ENCODE results near the gene MAB21L1. TPM values are rescaled to one million over a fixed set of nuclear protein-coding genes. Genes with fewer than 3 reads are reported as not detected.

Gene MAB21L1
- total and polyA plus RNA-seq, 12 donors = 0.06 to 7.0 (median 2.3) TPM; not detected in 1

- Histone ChIP-seq H3K27me3 (no peaks in the 10 kb centered on the region), H3K4me3 (no peak overlapping the region), H3K4me1 (replicated peaks in 1 of 2) (no peaks in the 10 kb centered on the region), H3K9me3 (replicated peaks in 1 of 3) (no peaks in the 10 kb centered on the region), H3K27ac (no peak overlapping the region), H3K36me3 (replicated peaks in 1 of 2) (no peaks in the 10 kb centered on the region)
- DNase-seq = no peak
- intact Hi-C loops (cut with DNase I) = no loop called here
- 88 to 93% (median 90%) methylated on average over 1 of the region's 1 CpG for WGBS, 4 donors
- TF ChIP-seq CTCF (IDR thresholded peaks at IDR 0.05) (no peak), POLR2A (IDR thresholded peaks at IDR 0.05) (no peak)
These were observed 21.5 kb downstream of the MAB21L1 start for GRCh38 chr13:35455022-35455421.

- Histone ChIP-seq H3K36me3 (replicated peaks in 1 of 2) (no peaks in the 10 kb centered on the region), H3K9me3 (replicated peaks in 1 of 3) (no peaks in the 10 kb centered on the region), H3K27ac (no peak overlapping the region), H3K4me1 (replicated peaks in 1 of 2) (no peaks in the 10 kb centered on the region), H3K27me3 (no peaks in the 10 kb centered on the region), H3K4me3 (no peak overlapping the region)
- no peak for DNase-seq
- intact Hi-C loops (cut with DNase I) = no loop called here
- TF ChIP-seq POLR2A (IDR thresholded peaks at IDR 0.05) (no peak), CTCF (IDR thresholded peaks at IDR 0.05) (no peak)
- 93 to 100% (median 98%) methylated on average over 2 of the region's 2 CpGs for whole genome bisulfite sequencing, 4 donors
These were observed 26.7 kb downstream of the MAB21L1 start for GRCh38 chr13:35449821-35450220.

- Histone ChIP-seq H3K4me1 (replicated peaks in 1 of 2) (no peaks in the 10 kb centered on the region), H3K9me3 (replicated peaks in 1 of 3) (no peaks in the 10 kb centered on the region), H3K36me3 (replicated peaks in 1 of 2) (no peaks in the 10 kb centered on the region), H3K27ac (no peak overlapping the region), H3K4me3 (no peak overlapping the region), H3K27me3 (no peaks in the 10 kb centered on the region)
- 88 to 91% (median 90%) methylated on average over 1 of the region's 1 CpG for WGBS, 4 donors
- no peak for DNase-seq
- intact Hi-C loops (cut with DNase I) = no loop called here
- TF ChIP-seq POLR2A (IDR thresholded peaks at IDR 0.05) = no peak
- no peak for TF ChIP-seq CTCF (IDR thresholded peaks at IDR 0.05)
These were observed 28.0 kb downstream of the MAB21L1 start for GRCh38 chr13:35448465-35448864.

All from adrenal gland (tissue), 12 donors.